SIG-M5 (cell line): Measurements from ENCODE around the gene OLFML3.
"Not testable (repeated sequence)": the region's sequence is repeated elsewhere in the genome, so short reads cannot be mapped to it uniquely, and the experiment has no call there.

Experiments
- DNase-seq: peaks from one replicate; lab custom pipeline; 2025; lab: John Stamatoyannopoulos, UW

Gene OLFML3

GRCh38 chr1:113991467-113991997 is 12.3 kb downstream of the OLFML3 start:
- DNase-seq = no peak

- DNase-seq = no peak
Observed at GRCh38 chr1:113993072-113993471, 13.8 kb downstream of the OLFML3 start.

- DNase-seq = no peak
Observed at GRCh38 chr1:113993766-113994165, 14.5 kb downstream of the OLFML3 start.

- no peak for DNase-seq
Observed at GRCh38 chr1:113995382-113995781, 16.1 kb downstream of the OLFML3 start.

GRCh38 chr1:113998361-113998760 is 19.1 kb downstream of the OLFML3 start:
- no peak for DNase-seq

- DNase-seq = no peak
Observed at GRCh38 chr1:113999233-113999632, 20.0 kb downstream of the OLFML3 start.

GRCh38 chr1:113999799-114000198 is 20.5 kb downstream of the OLFML3 start:
- DNase-seq = no peak

- no peak for DNase-seq
Observed at GRCh38 chr1:114000406-114000805, 21.1 kb downstream of the OLFML3 start.

GRCh38 chr1:114002492-114003239 is 23.4 kb downstream of the OLFML3 start:
- DNase-seq = no peak

- no peak for DNase-seq
Observed at GRCh38 chr1:114003431-114003830, 24.2 kb downstream of the OLFML3 start.

- not testable (repeated sequence) for DNase-seq
Observed at GRCh38 chr1:114006825-114007224, 27.6 kb downstream of the OLFML3 start.

- DNase-seq = no peak
Observed at GRCh38 chr1:114008480-114008941, 29.2 kb downstream of the OLFML3 start.

- DNase-seq = no peak
Observed at GRCh38 chr1:114008993-114009392, 29.7 kb downstream of the OLFML3 start.

GRCh38 chr1:114009393-114009792 is 30.1 kb downstream of the OLFML3 start:
- DNase-seq = no peak

GRCh38 chr1:114010433-114011184 is 31.3 kb downstream of the OLFML3 start:
- DNase-seq = no peak

GRCh38 chr1:114011796-114012195 is 32.5 kb downstream of the OLFML3 start:
- DNase-seq = no peak

- no peak for DNase-seq
Observed at GRCh38 chr1:114015075-114015474, 35.8 kb downstream of the OLFML3 start.

GRCh38 chr1:114019724-114020123 is 40.5 kb downstream of the OLFML3 start:
- not testable (repeated sequence) for DNase-seq

GRCh38 chr1:114021665-114022099 is 42.4 kb downstream of the OLFML3 start:
- DNase-seq = no peak

GRCh38 chr1:114022877-114023276 is 43.6 kb downstream of the OLFML3 start:
- no peak for DNase-seq

GRCh38 chr1:114023377-114023776 is 44.1 kb downstream of the OLFML3 start:
- no peak for DNase-seq

- no peak for DNase-seq
Observed at GRCh38 chr1:114024049-114024448, 44.8 kb downstream of the OLFML3 start.
